Thyroid gland (tissue), 4 donors: ENCODE data around the gene TNS3. TPM values are rescaled to one million over a fixed set of nuclear protein-coding genes. Genes with fewer than 3 reads are reported as not detected.

Experiments
- DNase-seq, 2 donors: peaks; one replicate each; pipeline ENCODE4 v3.0.0-alpha.2; 2019
- H3K27ac ChIP-seq, 3 donors: fragments of 200-600 bp; sonication (generic); 1 replicate in 2 of 3; 2 replicates in 1 of 3; pipeline ENCODE4 v1.5.1; 2016 to 2019; ENCODE audit warnings: mild to moderate bottlenecking in 1 of 3, moderate library complexity in 1 of 3
- H3K27me3 ChIP-seq: fragments of 200-600 bp; sonication (generic); one replicate; pipeline ENCODE4 v1.5.1; 2019
- H3K36me3 ChIP-seq, 2 donors: fragments of 200-600 bp; sonication (generic); one replicate each; pipeline ENCODE4 v1.5.1; 2016 to 2019
- H3K4me1 ChIP-seq, 2 donors: fragments of 200-600 bp; sonication (generic); one replicate each; pipeline ENCODE4 v1.5.1; 2017 to 2019
- H3K4me3 ChIP-seq, 3 donors: fragments of 200-600 bp; sonication (generic); replicated peaks in 1 of 3; 1 replicate in 2 of 3; 2 replicates in 1 of 3; pipeline ENCODE4 v1.5.1; 2016; ENCODE audit warnings: mild to moderate bottlenecking in 1 of 3
- H3K9me3 ChIP-seq: fragments of 200-600 bp; sonication (generic); one replicate; pipeline ENCODE4 v1.5.1; 2017
- POLR2A ChIP-seq, 2 donors: fragments of 450-650 bp; IDR thresholded peaks; one replicate each; pipeline ENCODE4 v1.6.1; 2017; ENCODE audit warnings: antibody characterized with exemption in 2 of 2, mild to moderate bottlenecking in 2 of 2, moderate library complexity in 1 of 2
- WGBS, 2 donors: methylation state at CpG; one replicate each; pipeline ENCODE4 v1.1.5; 2017; 5-methylcytosine and 5-hydroxymethylcytosine counted together
- intact Hi-C: fragments of 100-400 bp; cut with DNase I; formaldehyde crosslinking; loops from one replicate; pipeline ENCODE4 v1.15.1; 2023
- total RNA-seq, 4 donors: library from RNA; depleted of rRNA; stranded (reverse); fragments of >200 nt; gene quantifications; one replicate each; pipeline ENCODE4 v1.2.3, GENCODE V29; 2016
- TF ChIP-seq, protein P1 (sequence below), 6 experiments: fragments of 200-600 bp in 3 of 6; fragments of 450-650 bp in 3 of 6; sonication (generic) in 3 of 6; IDR thresholded peaks; one replicate each; pipeline ENCODE4 v1.5.1; 2016 to 2019; ENCODE audit warnings: antibody characterized with exemption in 6 of 6, mild to moderate bottlenecking in 2 of 6, inconsistent platforms in 1 of 6, moderate library complexity in 1 of 6

Gene TNS3
- total RNA-seq, 4 donors from 2014 or later, result 65.8 to 93.0 (median 80.7) TPM

DNA sequence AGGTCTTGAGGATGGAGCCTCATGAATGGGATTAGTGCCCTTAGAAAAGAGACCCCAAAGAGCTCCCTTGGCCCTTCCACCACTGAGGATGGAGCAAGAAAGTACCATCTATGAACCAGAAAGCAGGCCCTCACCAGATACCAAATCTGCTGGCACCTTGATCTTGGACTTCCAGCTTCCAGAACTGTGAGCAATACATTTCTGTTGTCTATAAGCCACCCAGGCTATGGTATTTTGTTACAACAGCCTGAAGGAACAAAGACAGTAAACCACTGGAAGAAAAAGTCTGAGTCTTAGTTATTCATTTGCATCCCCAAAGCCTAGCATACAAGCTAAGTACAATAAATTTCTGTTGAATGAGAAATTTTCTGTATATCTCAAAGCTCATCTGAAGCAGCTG lies 37.9 kb upstream of the TNS3 start:
- DNase-seq, result no peak
- H3K4me3 ChIP-seq, result no peak overlapping the region
- no peaks in the 10 kb centered on the region for H3K9me3 ChIP-seq
- H3K27ac ChIP-seq, result no peak overlapping the region
- H3K36me3 ChIP-seq, result no peaks in the 10 kb centered on the region
- intact Hi-C loops, result no loop called here
- H3K4me1 ChIP-seq, result peaks cover 0 to 6% of the 10 kb centered on the region in 2 donors
- no peak for TF ChIP-seq POLR2A (IDR thresholded peaks at IDR 0.05)
- TF ChIP-seq, protein P1, sequence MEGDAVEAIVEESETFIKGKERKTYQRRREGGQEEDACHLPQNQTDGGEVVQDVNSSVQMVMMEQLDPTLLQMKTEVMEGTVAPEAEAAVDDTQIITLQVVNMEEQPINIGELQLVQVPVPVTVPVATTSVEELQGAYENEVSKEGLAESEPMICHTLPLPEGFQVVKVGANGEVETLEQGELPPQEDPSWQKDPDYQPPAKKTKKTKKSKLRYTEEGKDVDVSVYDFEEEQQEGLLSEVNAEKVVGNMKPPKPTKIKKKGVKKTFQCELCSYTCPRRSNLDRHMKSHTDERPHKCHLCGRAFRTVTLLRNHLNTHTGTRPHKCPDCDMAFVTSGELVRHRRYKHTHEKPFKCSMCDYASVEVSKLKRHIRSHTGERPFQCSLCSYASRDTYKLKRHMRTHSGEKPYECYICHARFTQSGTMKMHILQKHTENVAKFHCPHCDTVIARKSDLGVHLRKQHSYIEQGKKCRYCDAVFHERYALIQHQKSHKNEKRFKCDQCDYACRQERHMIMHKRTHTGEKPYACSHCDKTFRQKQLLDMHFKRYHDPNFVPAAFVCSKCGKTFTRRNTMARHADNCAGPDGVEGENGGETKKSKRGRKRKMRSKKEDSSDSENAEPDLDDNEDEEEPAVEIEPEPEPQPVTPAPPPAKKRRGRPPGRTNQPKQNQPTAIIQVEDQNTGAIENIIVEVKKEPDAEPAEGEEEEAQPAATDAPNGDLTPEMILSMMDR (IDR thresholded peaks at IDR 0.05), result no peak
- no peaks in the 10 kb centered on the region for H3K27me3 ChIP-seq

GRCh38 chr7:47617131-47617530 lies 35.2 kb upstream of the TNS3 start:
- Histone ChIP-seq H3K4me1 (no peaks in the 10 kb centered on the region), H3K36me3 (no peaks in the 10 kb centered on the region), H3K9me3 (no peaks in the 10 kb centered on the region), H3K27ac (no peak overlapping the region), H3K27me3 (no peaks in the 10 kb centered on the region), H3K4me3 (no peak overlapping the region)
- 94 to 95% methylated on average over 4 of the region's 4 CpGs for WGBS, 2 donors
- no peak for TF ChIP-seq POLR2A (IDR thresholded peaks at IDR 0.05)
- TF ChIP-seq, protein P1 (IDR thresholded peaks at IDR 0.05), result no peak
- intact Hi-C loops, result no loop called here
- no peak for DNase-seq

- H3K4me1 ChIP-seq, result peaks cover 10 to 18% of the 10 kb centered on the region in 2 donors
- no peak overlapping the region for H3K4me3 ChIP-seq
- no peak for DNase-seq
- no peaks in the 10 kb centered on the region for H3K27me3 ChIP-seq
- TF ChIP-seq, protein P1 (IDR thresholded peaks at IDR 0.05), result no peak
- TF ChIP-seq POLR2A (IDR thresholded peaks at IDR 0.05), result no peak
- no peaks in the 10 kb centered on the region for H3K36me3 ChIP-seq
- 85 to 91% methylated on average over 4 to 5 of the region's 6 CpGs for WGBS, 2 donors
- no peaks in the 10 kb centered on the region for H3K9me3 ChIP-seq
- intact Hi-C loops, result no loop called here
- no peak overlapping the region for H3K27ac ChIP-seq
These were observed 32.5 kb upstream of the TNS3 start for GRCh38 chr7:47614450-47614849.

GRCh38 chr7:47611045-47611511 lies 29.2 kb upstream of the TNS3 start:
- WGBS, 2 donors, result 33 to 47% methylated on average over 10 of the region's 10 CpGs
- Histone ChIP-seq H3K27me3 (no peaks in the 10 kb centered on the region), H3K36me3 (no peaks in the 10 kb centered on the region), H3K9me3 (no peaks in the 10 kb centered on the region), H3K4me1 (peaks cover 10 to 24% of the 10 kb centered on the region in 2 donors), H3K4me3 (no peak overlapping the region), H3K27ac (peak overlapping the region; percentile 48 to 79 (median 70))
- peak; percentile 69 to 77 for DNase-seq
- TF ChIP-seq POLR2A (IDR thresholded peaks at IDR 0.05), result no peak
- TF ChIP-seq, protein P1 (IDR thresholded peaks at IDR 0.05), result peak in 1 of 6 experiments; percentile 22
- intact Hi-C loops, result no loop called here

- intact Hi-C loops, result no loop called here
- peak in 1 of 2 donors; percentile 41 for DNase-seq
- H3K36me3 ChIP-seq, result no peaks in the 10 kb centered on the region
- WGBS, 2 donors, result 13 to 25% methylated on average over 4 of the region's 4 CpGs
- peaks cover 11 to 29% of the 10 kb centered on the region in 2 donors for H3K4me1 ChIP-seq
- H3K27me3 ChIP-seq, result no peaks in the 10 kb centered on the region
- no peaks in the 10 kb centered on the region for H3K9me3 ChIP-seq
- H3K4me3 ChIP-seq, result no peak overlapping the region
- peak overlapping the region; percentile 48 to 79 (median 70) for H3K27ac ChIP-seq
- TF ChIP-seq POLR2A (IDR thresholded peaks at IDR 0.05), result no peak
- TF ChIP-seq, protein P1 (IDR thresholded peaks at IDR 0.05), result no peak
These were observed 28.7 kb upstream of the TNS3 start for GRCh38 chr7:47610506-47611044.
